BJ (cell line): ENCODE data around the gene ACTMAP. TPM values are rescaled to one million over a fixed set of nuclear protein-coding genes. Genes with fewer than 3 reads are reported as not detected.

Experiments used
- CTCF ChIA-PET: fragments of 350-600 bp; formaldehyde crosslinking; extraction: SDS; loops from one replicate; lab custom pipeline; 2021; ENCODE audit warnings: antibody characterized with exemption, inconsistent platforms; lab: Yijun Ruan, JAX
- POLR2A ChIA-PET: fragments of 300-600 bp; sonication (Branson Sonifier 250); formaldehyde crosslinking; extraction: SDS; loops from one replicate; lab custom pipeline; 2021; ENCODE audit warnings: antibody characterized with exemption; lab: Charles Lee
- DNase-seq: peaks from one replicate; pipeline ENCODE4 v3.0.0-alpha.2; 2011; ENCODE audit warnings: low read depth
- H3K27me3 ChIP-seq: 2 replicates; pipeline ENCODE4 v1.6.0; 2011; ENCODE audit warnings: low read length; ENCODE audit not compliant: control insufficient read depth, insufficient read depth
- H3K36me3 ChIP-seq: 2 replicates; pipeline ENCODE4 v1.5.1; 2011; ENCODE audit warnings: low read length; ENCODE audit not compliant: control insufficient read depth, insufficient read depth
- H3K4me3 ChIP-seq: 2 replicates; pipeline ENCODE4 v1.5.1; 2011; ENCODE audit warnings: low read depth, mild to moderate bottlenecking, control low read depth, low read length
- polyA plus RNA-seq: library from polyadenylated mRNA; depleted of rRNA; stranded (reverse); fragments of >200 nt; gene quantifications from 2 replicates; pipeline ENCODE4 v1.2.3, GENCODE V29; 2011; rRNA removed
- small RNA-seq: library from RNA; depleted of rRNA; stranded (forward); fragments of <200 nt; gene quantifications from one replicate; pipeline ENCODE3, GENCODE V24; 2012; ENCODE audit warnings: low replicate concordance, low read depth; ENCODE audit not compliant: insufficient read length
- TF ChIP-seq, protein P1 (sequence below): IDR thresholded peaks from 2 replicates; pipeline ENCODE4 v1.5.1; 2011; ENCODE audit warnings: low read depth, mild to moderate bottlenecking, control low read depth, inconsistent platforms, low read length, moderate library complexity; ENCODE audit not compliant: insufficient read depth

Gene ACTMAP
- polyA plus RNA-seq, 1 experiment, result 5.5 TPM

DNA sequence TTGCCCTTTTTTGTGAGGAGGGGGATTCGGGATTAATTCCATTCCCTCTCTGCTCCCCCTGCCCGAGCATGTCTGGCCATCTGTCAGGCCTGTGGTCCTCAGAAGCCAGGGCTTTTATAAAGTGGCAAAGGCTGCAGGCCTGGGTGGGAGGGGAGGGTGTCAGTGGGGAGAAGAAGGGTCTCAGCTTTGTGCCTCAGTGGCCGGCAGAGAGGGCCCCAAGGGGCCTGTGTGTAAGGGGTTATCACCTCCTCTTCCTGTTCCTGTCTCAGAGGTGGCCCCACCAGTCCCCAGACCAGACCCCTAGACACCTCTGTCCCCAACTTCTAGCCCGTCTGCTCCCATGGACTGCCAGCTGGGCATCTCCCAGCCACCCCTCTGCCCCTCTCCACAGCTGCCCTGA is 56.4 kb downstream of the ACTMAP start:
- Histone ChIP-seq H3K36me3 (peaks cover 24% of the 10 kb centered on the region), H3K4me3 (no peak overlapping the region), H3K27me3 (no peaks in the 10 kb centered on the region)
- TF ChIP-seq, protein P1, sequence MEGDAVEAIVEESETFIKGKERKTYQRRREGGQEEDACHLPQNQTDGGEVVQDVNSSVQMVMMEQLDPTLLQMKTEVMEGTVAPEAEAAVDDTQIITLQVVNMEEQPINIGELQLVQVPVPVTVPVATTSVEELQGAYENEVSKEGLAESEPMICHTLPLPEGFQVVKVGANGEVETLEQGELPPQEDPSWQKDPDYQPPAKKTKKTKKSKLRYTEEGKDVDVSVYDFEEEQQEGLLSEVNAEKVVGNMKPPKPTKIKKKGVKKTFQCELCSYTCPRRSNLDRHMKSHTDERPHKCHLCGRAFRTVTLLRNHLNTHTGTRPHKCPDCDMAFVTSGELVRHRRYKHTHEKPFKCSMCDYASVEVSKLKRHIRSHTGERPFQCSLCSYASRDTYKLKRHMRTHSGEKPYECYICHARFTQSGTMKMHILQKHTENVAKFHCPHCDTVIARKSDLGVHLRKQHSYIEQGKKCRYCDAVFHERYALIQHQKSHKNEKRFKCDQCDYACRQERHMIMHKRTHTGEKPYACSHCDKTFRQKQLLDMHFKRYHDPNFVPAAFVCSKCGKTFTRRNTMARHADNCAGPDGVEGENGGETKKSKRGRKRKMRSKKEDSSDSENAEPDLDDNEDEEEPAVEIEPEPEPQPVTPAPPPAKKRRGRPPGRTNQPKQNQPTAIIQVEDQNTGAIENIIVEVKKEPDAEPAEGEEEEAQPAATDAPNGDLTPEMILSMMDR, result no peak
- ChIA-PET CTCF (interaction anchor here (1.1 kb wide), 1 partner anchor 59 kb away, joined by 3 read pairs; no protein-coding TSS in a partner anchor), POLR2A (no interaction called here)
- no peak for DNase-seq

DNA sequence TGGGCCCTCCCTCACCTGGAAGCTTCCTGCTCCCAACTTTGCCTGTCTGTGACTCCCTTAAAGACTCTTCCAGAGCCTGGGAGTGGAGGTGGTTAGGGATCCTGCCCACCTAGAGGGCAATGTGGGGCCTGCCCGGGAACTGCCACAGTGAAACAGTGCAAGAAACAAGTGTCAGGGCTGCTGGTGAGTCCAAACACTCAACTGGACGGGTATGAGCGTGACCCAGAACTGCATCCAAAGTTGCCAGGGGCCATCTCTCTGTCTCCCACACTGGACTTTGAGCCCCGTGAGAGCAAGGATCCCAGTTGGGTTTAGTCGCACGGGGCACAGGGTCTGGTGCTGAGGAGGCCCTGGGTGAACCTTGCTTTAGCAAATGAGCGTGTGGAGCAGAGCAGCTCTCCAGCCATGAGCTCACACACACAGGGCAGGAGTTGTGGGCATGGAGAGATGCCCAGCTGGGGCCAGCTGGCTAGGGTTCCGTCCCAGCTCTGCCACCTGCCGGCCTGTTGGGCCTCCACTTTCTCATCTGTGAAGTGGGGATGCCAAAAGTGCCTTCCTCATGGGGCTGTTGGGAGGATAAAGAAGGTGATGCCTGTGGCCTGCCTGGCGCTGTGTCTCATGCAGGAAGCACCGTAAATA is 57.0 kb downstream of the ACTMAP start:
- TF ChIP-seq, protein P1, result no peak
- POLR2A ChIA-PET, result no interaction called here
- DNase-seq, result no peak
- Histone ChIP-seq H3K27me3 (no peaks in the 10 kb centered on the region), H3K36me3 (peaks cover 21% of the 10 kb centered on the region), H3K4me3 (no peak overlapping the region)
- CTCF ChIA-PET, result interaction anchor here (1.0 to 1.1 kb wide), 2 partner anchors 12 to 59 kb away, joined by 3 read pairs; no protein-coding TSS in a partner anchor

DNA sequence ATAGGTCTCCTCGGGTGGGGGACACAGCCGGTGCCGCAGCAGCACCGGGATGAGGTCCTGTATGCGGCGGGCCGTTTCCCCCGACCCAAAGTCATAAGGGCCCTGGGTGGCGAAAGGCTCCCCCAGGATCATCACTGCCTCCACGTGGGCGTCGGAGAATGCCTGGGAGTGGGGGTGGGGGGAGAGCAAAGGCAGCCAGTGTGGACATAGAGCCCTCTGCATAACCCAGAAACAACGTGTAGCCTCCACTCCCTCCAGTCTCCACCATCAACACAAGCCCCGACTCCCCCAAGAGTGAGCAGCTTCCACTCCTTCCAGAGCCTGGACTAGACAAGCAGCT is 58.1 kb downstream of the ACTMAP start:
- Histone ChIP-seq H3K27me3 (no peaks in the 10 kb centered on the region), H3K36me3 (peaks cover 21% of the 10 kb centered on the region), H3K4me3 (no peak overlapping the region)
- ChIA-PET CTCF (interaction anchor here (0.8 to 1.9 kb wide), 4 partner anchors 10 to 29 kb away, joined by 3 to 6 read pairs (median 4); no protein-coding TSS in a partner anchor), POLR2A (no interaction called here)
- DNase-seq, result no peak
- TF ChIP-seq, protein P1, result no peak

DNA sequence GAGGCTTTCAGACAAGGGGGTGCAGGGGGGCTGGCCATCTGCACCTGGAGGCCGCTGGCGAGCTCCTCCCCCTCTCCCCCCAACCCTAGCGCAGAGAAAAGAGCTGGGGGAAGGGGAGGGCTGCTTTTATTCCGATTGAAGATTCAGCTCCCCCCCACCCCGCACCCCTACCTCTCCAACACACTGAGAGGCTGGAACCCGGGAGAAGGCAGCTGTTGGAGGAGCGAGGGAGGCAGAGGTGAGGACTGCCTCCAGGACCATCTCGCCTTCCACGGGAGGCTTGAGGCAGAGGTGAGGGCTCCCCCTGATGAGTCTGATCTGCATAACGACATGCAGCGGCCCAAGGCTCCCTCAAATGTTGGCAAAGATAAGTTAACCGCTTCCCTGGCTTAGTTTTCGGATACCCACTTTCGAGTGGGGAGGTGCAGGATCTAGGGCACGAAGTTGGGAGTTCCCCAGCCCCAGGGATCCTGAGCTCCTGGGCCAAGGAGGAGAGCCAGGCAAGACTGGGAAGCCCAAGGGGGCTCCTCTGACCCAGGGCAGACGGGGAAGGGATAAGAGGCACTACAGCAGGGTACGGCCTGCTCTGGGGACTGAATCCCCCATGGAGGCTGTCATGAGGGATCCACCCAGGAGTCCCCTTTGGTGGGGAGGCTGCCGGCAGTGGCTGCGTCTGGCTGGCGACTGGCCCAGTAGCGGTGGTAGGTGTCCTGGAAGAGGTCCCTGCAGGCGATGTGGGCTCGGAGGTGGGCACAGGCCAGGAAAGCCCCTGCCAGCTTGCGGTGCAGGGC is 58.7 kb downstream of the ACTMAP start:
- ChIA-PET POLR2A (no interaction called here), CTCF (interaction anchor here (0.8 to 1.9 kb wide), 5 partner anchors 11 to 115 kb away, joined by 3 to 6 read pairs (median 5); no protein-coding TSS in a partner anchor)
- no peak overlapping the region for H3K4me3 ChIP-seq
- TF ChIP-seq, protein P1, result no peak
- no peak for DNase-seq
- H3K27me3 ChIP-seq, result no peaks in the 10 kb centered on the region
- peaks cover 22% of the 10 kb centered on the region for H3K36me3 ChIP-seq

Small RNAs within 50 kb of the gene (small RNA-seq; reads per million reads assigned to genes)
- gene RNU6-195P, result not detected

Other genes with a start within 250 kb of the ACTMAP start
- 35.5 and 59.0 TPM in 2 replicates for gene SHKBP1, start 173.6 kb downstream of the ACTMAP start, polyA plus RNA-seq
- 8.9 and 14.5 TPM in 2 replicates for gene LTBP4, start 149.1 kb downstream of the ACTMAP start, polyA plus RNA-seq
- 15.9 and 28.6 TPM in 2 replicates for gene NUMBL, start 59.8 kb downstream of the ACTMAP start, polyA plus RNA-seq
- gene COQ8B, start 33.6 kb downstream of the ACTMAP start, polyA plus RNA-seq, result 22.7 and 35.3 TPM in 2 replicates
- 8.9 and 11.9 TPM in 2 replicates for gene ITPKC, start 33.4 kb downstream of the ACTMAP start, polyA plus RNA-seq
- 92.2 and 167 TPM in 2 replicates for gene SNRPA, start 726 bp upstream of the ACTMAP start, polyA plus RNA-seq
- not detected in 2 replicates for gene MIA, start 25.0 kb upstream of the ACTMAP start, polyA plus RNA-seq
- gene RAB4B, start 27.8 kb upstream of the ACTMAP start, polyA plus RNA-seq, result 16.5 and 25.4 TPM in 2 replicates
- gene EGLN2, start 48.7 kb upstream of the ACTMAP start, polyA plus RNA-seq, result 39.3 and 65.5 TPM in 2 replicates
- gene CYP2A6, start 100.0 kb upstream of the ACTMAP start, polyA plus RNA-seq, result not detected in 2 replicates
- not detected in 2 replicates for gene CYP2A7, start 131.8 kb upstream of the ACTMAP start, polyA plus RNA-seq
- gene CYP2B6, start 240.8 kb upstream of the ACTMAP start, polyA plus RNA-seq, result not detected in 2 replicates